ENCODE measurements around the gene CCDC187.

DNA sequence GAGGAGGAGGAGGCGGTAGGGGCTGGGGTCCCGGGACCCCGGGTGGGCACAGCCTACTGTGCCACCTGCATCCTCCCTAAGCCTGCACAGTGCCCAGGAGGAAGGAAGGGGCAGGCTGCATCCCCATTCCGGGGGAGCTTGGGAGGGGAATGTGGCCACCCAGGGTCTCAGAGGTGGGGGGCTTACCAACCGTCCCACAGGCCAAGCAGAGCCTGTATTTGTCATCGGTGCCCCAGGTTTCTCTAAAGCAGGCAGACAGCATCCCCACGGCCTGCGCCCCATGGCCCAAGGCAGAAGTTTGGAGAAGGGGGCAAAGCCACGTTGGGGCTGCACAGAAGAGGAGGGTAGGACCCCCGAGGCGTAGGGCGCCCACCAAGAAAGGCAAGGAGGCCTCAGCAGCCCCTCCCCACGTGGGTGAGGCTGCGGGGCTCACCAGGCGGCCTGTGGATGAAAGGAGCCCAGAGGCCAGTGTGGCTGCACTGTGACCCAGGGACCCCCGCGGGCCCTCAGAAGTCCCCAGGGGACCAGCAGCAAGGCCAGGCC is 22.9 kb upstream of the CCDC187 start:
- TF ChIP-seq CTCF (IDR thresholded peaks at IDR 0.05) (no peak), POLR2A (IDR thresholded peaks at IDR 0.05) (no peak)

All from uterus (tissue), 2 donors.